ENCODE data around the gene ANKRD39. TPM values are rescaled to one million over a fixed set of nuclear protein-coding genes. Genes with fewer than 3 reads are reported as not detected.
A peak's percentile ranks its signal among the peaks of the same experiment; 100 is the strongest.

The ANKRD39 gene
- total and polyA plus RNA-seq, 2 experiments from 2014 or later = 17.5 to 32.0 TPM

- peak overlapping the region; percentile 26 for H3K4me3 ChIP-seq
- Mint-ChIP-seq H3K4me1 (peaks cover 44% of the 10 kb centered on the region), H3K36me3 (ENCODE audit: low read depth) (no peaks in the 10 kb centered on the region), H3K27me3 (ENCODE audit: insufficient read depth, low read depth, poor library complexity) (peaks cover 34% of the 10 kb centered on the region), H3K9me3 (no peaks in the 10 kb centered on the region; the same call in 2 of the 3 replicates), H3K27ac (no peak overlapping the region), H3K4me3 (peak overlapping the region; percentile 46; the same call in 1 of the 3 replicates)
- no peaks in the 10 kb centered on the region for H3K27me3 ChIP-seq (ENCODE audit: insufficient read depth)
- peaks cover 8% of the 10 kb centered on the region; the same call in 1 of the 2 replicates for H3F3A ChIP-seq (replicated peaks; ENCODE audit: low read depth)
- peak overlapping the region; percentile 4; the same call in 1 of the 2 replicates for H2AFZ ChIP-seq
- H3K79me2 ChIP-seq (replicated peaks; ENCODE audit: insufficient read depth) = no peaks in the 10 kb centered on the region
- ATAC-seq (no peak), DNase-seq (ENCODE audit: low spot score) (no peak)
- H3K27ac ChIP-seq (ENCODE audit: low read depth) = peak overlapping the region; percentile 65; the same call in 1 of the 2 replicates
- TF ChIP-seq ETS1 (IDR thresholded peaks at IDR 0.05) (no peak), CREB1 (CRISPR knock-in tag; IDR thresholded peaks at IDR 0.05; ENCODE audit: low read depth) (no peak), NANOG (IDR thresholded peaks at IDR 0.05; ENCODE audit: borderline replicate concordance) (no peak), POLR2AphosphoS5 (IDR thresholded peaks at IDR 0.05; ENCODE audit: low read depth) (no peak), JUNB (IDR thresholded peaks at IDR 0.05; ENCODE audit: unreplicated experiment) (no peak), EZH2phosphoT487 (IDR thresholded peaks at IDR 0.05; ENCODE audit: unreplicated experiment) (no peak), ZNF462 (CRISPR knock-in tag; IDR thresholded peaks at IDR 0.05) (no peak), ZNF331 (CRISPR knock-in tag; IDR thresholded peaks at IDR 0.05; ENCODE audit: low read depth) (no peak), ZNF114 (CRISPR knock-in tag; IDR thresholded peaks at IDR 0.05) (no peak), CTCF (conservative IDR thresholded peaks at IDR 0.05; ENCODE audit: low read depth in 2 of 2) (no peak)
- H4K20me1 ChIP-seq (replicated peaks; ENCODE audit: insufficient read depth) = no peaks in the 10 kb centered on the region
- H3K4me2 ChIP-seq = peak overlapping the region; percentile 58
- peaks cover 30% of the 10 kb centered on the region for H3K4me1 ChIP-seq (ENCODE audit: insufficient read depth)
- no peaks in the 10 kb centered on the region for H3K36me3 ChIP-seq (ENCODE audit: insufficient read depth)
- no peaks in the 10 kb centered on the region for H3K9me2 ChIP-seq (ENCODE audit: insufficient read depth)
These were observed 23.1 kb upstream of the ANKRD39 start for GRCh38 chr2:96880891-96881273.

All from GM23338 (cell line).